Islet of Langerhans (tissue), 1 donor: ENCODE data around the gene EXTL2.
"Not testable (repeated sequence)": the region's sequence is repeated elsewhere in the genome, so short reads cannot be mapped to it uniquely, and the experiment has no call there.

Experiments used
- FAIRE-seq: peaks from one replicate; lab custom pipeline; 2011; peaks lifted over from hg19 to GRCh38; lab: Jason Lieb, UNC

Gene EXTL2

GRCh38 chr1:100902365-100902764, 7.7 kb upstream of the EXTL2 start:
- no peak for FAIRE-seq

GRCh38 chr1:100896481-100896982, 1.9 kb upstream of the EXTL2 start:
- no peak for FAIRE-seq

- FAIRE-seq = no peak
Observed at GRCh38 chr1:100895540-100896480, 1.2 kb upstream of the EXTL2 start, which contains the start of gene SLC30A7. TSS of gene SLC30A7 (plus strand) at chr1:100896090. CDS start at chr1:100896263, 173 bp downstream.

- no peak for FAIRE-seq
Observed at GRCh38 chr1:100893718-100894117, 924 bp downstream of the EXTL2 start.

GRCh38 chr1:100892554-100892953, 2.1 kb downstream of the EXTL2 start:
- FAIRE-seq = no peak

GRCh38 chr1:100891380-100891779, 3.3 kb downstream of the EXTL2 start:
- FAIRE-seq = no peak

- FAIRE-seq = not testable (repeated sequence)
Observed at GRCh38 chr1:100889869-100890482, 4.7 kb downstream of the EXTL2 start.

GRCh38 chr1:100889007-100889406, 5.6 kb downstream of the EXTL2 start:
- not testable (repeated sequence) for FAIRE-seq

- no peak for FAIRE-seq
Observed at GRCh38 chr1:100883963-100884362, 10.7 kb downstream of the EXTL2 start.

GRCh38 chr1:100882698-100883097, 11.9 kb downstream of the EXTL2 start:
- FAIRE-seq = no peak

- FAIRE-seq = no peak
Observed at GRCh38 chr1:100881687-100882086, 13.0 kb downstream of the EXTL2 start.

- FAIRE-seq = no peak
Observed at GRCh38 chr1:100879422-100879821, 15.2 kb downstream of the EXTL2 start.

- no peak for FAIRE-seq
Observed at GRCh38 chr1:100876291-100876690, 18.4 kb downstream of the EXTL2 start.

GRCh38 chr1:100875228-100875627, 19.4 kb downstream of the EXTL2 start:
- no peak for FAIRE-seq

- FAIRE-seq = no peak
Observed at GRCh38 chr1:100874433-100874832, 20.2 kb downstream of the EXTL2 start.

GRCh38 chr1:100869996-100870395, 24.6 kb downstream of the EXTL2 start:
- no peak for FAIRE-seq

- peak; percentile 99 for FAIRE-seq
Observed at GRCh38 chr1:100868364-100868995, 26.2 kb downstream of the EXTL2 start.

- no peak for FAIRE-seq
Observed at GRCh38 chr1:100866901-100867206, 27.8 kb downstream of the EXTL2 start.

- peak; percentile 82 for FAIRE-seq
Observed at GRCh38 chr1:100866041-100866900, 28.4 kb downstream of the EXTL2 start.

GRCh38 chr1:100862591-100862990, 32.1 kb downstream of the EXTL2 start:
- FAIRE-seq = no peak

GRCh38 chr1:100861379-100861778, 33.3 kb downstream of the EXTL2 start:
- FAIRE-seq = no peak

GRCh38 chr1:100860397-100860991, 34.1 kb downstream of the EXTL2 start:
- FAIRE-seq = no peak
